LNCaP clone FGC (cell line): Measurements from ENCODE around the gene RAB5B.

Experiments
- DNase-seq: peaks from one replicate; pipeline ENCODE4 v3.0.0-alpha.2; 2011; ENCODE audit warnings: low read depth
- H3K4me3 ChIP-seq: 2 replicates; pipeline ENCODE4 v1.5.1; 2011; ENCODE audit warnings: mild to moderate bottlenecking, low read depth, low read length, control low read depth
- TF ChIP-seq, protein P1 (sequence below): IDR thresholded peaks from 2 replicates; pipeline ENCODE4 v1.5.1; 2012; ENCODE audit warnings: mild to moderate bottlenecking; ENCODE audit not compliant: control insufficient read depth, insufficient read depth; ENCODE audit errors: extremely low read depth

The RAB5B gene

DNA sequence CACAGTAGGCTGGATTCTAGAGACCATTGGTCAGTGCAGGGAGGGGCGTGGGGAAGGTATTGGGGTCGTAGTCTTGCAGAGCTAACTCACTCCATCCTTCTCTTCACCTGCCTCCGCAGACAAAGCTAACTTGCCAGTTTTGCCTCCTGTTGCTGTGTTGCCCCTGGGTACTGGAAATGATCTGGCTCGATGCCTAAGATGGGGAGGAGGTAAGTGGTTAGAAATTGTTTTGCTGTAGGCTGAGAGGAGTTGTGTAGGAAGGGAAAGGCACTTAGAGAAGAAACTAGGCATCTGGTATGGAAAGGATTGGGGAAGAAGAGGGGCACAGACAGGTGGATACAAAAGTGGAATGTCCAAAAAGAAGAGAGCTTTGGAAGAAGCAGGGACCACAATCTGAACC is 31.8 kb upstream of the RAB5B start:
- H3K4me3 ChIP-seq, result no peak overlapping the region
- TF ChIP-seq, protein P1, sequence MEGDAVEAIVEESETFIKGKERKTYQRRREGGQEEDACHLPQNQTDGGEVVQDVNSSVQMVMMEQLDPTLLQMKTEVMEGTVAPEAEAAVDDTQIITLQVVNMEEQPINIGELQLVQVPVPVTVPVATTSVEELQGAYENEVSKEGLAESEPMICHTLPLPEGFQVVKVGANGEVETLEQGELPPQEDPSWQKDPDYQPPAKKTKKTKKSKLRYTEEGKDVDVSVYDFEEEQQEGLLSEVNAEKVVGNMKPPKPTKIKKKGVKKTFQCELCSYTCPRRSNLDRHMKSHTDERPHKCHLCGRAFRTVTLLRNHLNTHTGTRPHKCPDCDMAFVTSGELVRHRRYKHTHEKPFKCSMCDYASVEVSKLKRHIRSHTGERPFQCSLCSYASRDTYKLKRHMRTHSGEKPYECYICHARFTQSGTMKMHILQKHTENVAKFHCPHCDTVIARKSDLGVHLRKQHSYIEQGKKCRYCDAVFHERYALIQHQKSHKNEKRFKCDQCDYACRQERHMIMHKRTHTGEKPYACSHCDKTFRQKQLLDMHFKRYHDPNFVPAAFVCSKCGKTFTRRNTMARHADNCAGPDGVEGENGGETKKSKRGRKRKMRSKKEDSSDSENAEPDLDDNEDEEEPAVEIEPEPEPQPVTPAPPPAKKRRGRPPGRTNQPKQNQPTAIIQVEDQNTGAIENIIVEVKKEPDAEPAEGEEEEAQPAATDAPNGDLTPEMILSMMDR, result no peak
- no peak for DNase-seq

DNA sequence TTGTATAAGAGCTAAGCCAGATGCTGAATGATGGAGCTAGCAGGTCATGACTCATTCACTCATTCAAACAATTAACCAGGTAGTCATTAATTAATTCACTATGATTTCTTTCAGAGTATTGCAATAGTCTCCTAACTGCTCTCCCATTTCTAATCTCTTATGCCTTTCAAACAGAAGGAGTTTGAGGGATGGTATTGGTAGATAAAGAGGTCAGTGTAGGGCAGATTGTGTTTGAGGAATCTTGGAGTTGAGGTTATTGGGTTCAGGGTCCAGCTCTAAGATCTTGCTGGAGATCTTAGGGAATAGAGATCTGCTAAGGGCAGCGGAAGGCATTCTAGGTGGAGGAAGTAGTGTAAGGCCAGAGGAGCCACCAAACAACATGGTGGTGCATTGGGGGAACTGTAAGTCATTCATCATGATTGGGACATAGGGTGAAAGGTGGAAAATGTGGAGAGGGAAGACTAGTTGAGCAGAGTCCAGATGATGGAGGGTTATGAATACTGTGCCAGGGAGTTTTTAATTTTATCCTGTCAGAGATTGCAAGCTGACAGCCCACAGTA is 31.2 kb upstream of the RAB5B start:
- H3K4me3 ChIP-seq, result no peak overlapping the region
- DNase-seq, result no peak
- TF ChIP-seq, protein P1, result no peak

DNA sequence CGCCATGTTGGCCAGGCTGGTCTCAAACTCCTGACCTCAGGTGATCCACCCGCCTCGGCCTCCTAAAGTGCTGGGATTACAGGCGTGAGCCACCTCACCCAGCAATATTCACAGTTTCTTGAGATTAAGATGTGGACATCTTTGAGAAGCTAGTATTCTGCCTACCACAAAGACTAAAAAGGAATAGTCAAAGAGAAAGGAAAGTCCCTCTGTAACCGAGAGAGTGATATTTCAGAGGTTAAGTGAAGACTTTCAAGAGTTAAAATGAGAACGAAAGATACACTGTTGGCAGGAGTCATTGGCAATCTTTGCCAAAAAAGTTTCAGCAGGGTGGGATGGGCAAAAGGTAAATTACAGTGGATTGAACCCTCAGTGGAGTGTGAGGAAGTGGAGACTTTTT is 27.3 kb upstream of the RAB5B start:
- TF ChIP-seq, protein P1, result no peak
- DNase-seq, result no peak
- no peak overlapping the region for H3K4me3 ChIP-seq

DNA sequence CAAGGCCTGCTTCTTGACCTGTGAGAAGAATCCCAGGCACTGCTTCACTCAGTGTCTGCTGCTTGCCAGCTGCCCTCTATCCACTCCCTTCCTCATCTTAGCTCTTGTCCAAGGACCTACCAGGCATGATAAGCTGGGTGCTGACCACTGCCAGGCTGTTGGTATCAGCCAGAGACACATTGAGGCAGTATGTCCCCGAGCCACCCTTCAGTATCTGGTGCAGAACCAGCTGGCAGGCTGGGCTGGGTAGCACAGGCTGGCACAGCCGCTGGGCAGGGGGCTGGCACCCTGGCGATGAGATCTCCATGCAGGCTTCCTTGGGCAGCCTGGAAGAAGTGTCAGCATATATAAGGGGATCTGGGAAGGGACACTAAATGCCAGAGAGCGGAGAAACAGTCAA is 18.5 kb upstream of the RAB5B start:
- TF ChIP-seq, protein P1, result no peak
- DNase-seq, result no peak
- H3K4me3 ChIP-seq, result no peak overlapping the region

DNA sequence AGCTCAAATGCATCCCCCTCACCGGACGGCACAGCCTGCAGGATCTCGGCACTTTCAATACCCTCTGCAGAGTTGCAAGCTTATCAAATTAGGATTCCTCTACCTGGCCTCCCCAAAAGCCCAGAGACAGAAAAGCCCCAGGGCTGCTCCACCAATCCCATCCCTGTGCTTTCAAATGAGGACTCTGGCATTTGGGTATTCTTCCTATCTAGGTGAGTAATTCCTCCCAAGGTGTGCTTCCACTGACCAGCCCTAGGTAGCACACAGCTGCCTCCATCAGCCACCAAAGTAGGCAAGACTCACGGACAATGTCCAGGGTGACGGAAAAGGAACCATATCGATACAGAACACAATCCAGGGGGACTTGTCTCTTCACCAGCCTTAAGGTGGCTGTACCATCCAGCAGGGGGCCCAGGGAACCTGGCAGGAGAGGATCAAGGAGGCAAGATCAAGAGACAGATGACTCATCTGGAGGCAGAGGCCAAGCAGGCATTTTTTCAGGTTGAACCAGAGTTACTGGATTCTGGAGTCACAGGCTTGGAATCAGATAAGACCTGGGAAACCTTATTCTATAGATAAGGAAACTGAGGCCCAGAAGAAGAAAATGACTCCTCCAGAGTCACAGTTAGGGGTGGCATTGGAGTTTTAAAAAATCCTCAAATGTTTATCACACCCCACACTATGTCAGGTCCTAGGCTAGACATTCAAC is 17.9 kb upstream of the RAB5B start:
- TF ChIP-seq, protein P1, result peak; percentile 19; the same call in 1 of the 2 replicates
- peak; percentile 78 for DNase-seq
- no peak overlapping the region for H3K4me3 ChIP-seq

DNA sequence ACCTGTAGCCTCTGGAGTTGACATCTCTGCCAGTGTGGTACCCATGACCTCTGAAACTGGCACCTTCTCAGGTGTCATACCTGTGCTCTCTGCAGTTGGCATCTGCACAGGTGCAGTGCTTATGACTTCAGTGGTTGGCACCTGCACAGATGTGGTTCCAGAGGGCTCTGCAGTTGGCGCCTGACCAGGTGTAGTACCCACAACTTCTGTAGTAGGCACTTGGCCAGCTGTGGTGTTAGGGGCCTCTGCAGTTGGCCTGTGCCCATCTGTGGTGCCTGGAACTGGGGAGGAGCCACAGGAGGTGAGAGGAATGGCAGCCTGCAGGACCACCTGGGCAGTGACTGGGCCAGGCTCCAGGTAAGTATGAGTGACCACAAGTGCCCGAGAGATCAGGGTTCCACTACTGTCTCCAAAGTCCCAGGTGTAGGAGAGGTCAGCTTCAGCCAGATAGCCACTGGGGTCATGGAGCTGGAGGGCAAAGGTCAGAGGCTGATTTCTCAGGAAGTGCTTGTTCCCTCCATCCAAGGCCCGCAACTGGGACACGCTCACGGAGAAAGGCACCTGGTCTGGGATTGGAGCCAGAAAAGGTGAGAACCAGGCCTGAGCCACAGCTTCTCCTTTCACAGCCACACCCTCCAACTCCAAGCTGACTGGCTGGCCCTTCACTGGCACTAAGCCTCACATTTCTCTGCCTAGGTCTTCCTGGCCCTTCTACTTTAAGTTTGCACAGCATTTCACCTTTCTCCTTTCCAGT is 16.6 kb upstream of the RAB5B start:
- TF ChIP-seq, protein P1, result no peak
- no peak overlapping the region for H3K4me3 ChIP-seq
- peak; percentile 81 for DNase-seq
